Breast epithelium (tissue), 3 donors: ENCODE measurements around the gene RNU2-63P.
"Not testable (repeated sequence)": the region's sequence is repeated elsewhere in the genome, so short reads cannot be mapped to it uniquely, and the experiment has no call there.

Experiments used
- CTCF ChIP-seq, 3 donors: fragments of 450-650 bp; IDR thresholded peaks; one replicate each; pipeline ENCODE4 v1.5.1; 2016 to 2017; ENCODE audit warnings: antibody characterized with exemption in 3 of 3, mild to moderate bottlenecking in 3 of 3, moderate library complexity in 3 of 3
- POLR2A ChIP-seq: fragments of 450-650 bp; IDR thresholded peaks from one replicate; pipeline ENCODE4 v1.6.1; 2016; ENCODE audit warnings: antibody characterized with exemption, mild to moderate bottlenecking, moderate library complexity

DNA sequence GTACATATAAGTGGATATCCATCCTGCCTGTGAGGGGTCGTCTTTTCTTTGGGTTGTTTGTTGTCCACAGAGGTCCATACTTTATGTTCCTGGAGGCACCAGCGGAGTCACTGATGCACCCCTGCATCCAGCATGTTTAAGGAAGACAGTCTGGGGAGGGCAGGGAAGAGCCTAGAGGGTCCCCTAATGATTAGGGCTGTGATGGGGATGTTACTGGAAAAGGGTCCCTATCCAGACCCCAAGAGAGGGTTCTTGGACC lies 1.4 kb upstream of the RNU2-63P start:
- TF ChIP-seq CTCF (IDR thresholded peaks at IDR 0.05); POLR2A: not testable (repeated sequence)
